GM12878 (cell line): ENCODE results near the gene NCAPD2. TPM values are rescaled to one million over a fixed set of nuclear protein-coding genes. Genes with fewer than 3 reads are reported as not detected.

Source experiments
- ATAC-seq: fragments of 200-7000 bp; cut with Tn5 transposase; 3 replicates; pipeline ENCODE4 v1.9.1; 2020; ENCODE audit warnings: mild to moderate bottlenecking, moderate library complexity
- BruUV-seq: library from RNA; stranded (reverse); fragments of 400-500 nt; replicated peaks from 2 replicates; lab custom pipeline; 2021; lab: Mats Ljungman, UMichigan
- CTCF ChIA-PET: fragments of 300-600 bp; sonication (Branson Sonifier 250); formaldehyde crosslinking; extraction: SDS; loops from one replicate; lab custom pipeline; 2021; ENCODE audit warnings: inconsistent platforms; lab: Yijun Ruan, JAX
- POLR2A ChIA-PET: fragments of 350-600 bp; formaldehyde crosslinking; extraction: SDS; loops from one replicate; lab custom pipeline; 2021; ENCODE audit warnings: inconsistent platforms; lab: Charles Lee
- RAD21 ChIA-PET: fragments of 300-600 bp; sonication (Branson Sonifier 250); formaldehyde crosslinking; loops from one replicate; lab custom pipeline; 2023; ENCODE audit warnings: antibody characterized with exemption; ENCODE audit not compliant: unreplicated experiment; lab: Charles Lee
- SMC1A ChIA-PET: fragments of 300-600 bp; sonication (Branson Sonifier 250); formaldehyde crosslinking; loops from one replicate; lab custom pipeline; 2023; ENCODE audit not compliant: unreplicated experiment, uncharacterized antibody; lab: Charles Lee
- DNase-seq: peaks from one replicate; pipeline ENCODE4 v3.0.0-alpha.2; 2011; ENCODE audit warnings: low read depth, low spot score
- FAIRE-seq: peaks from 3 replicates; lab custom pipeline; 2011; peaks lifted over from hg19 to GRCh38; lab: Jason Lieb, UNC
- H2AFZ ChIP-seq: 2 replicates; pipeline ENCODE4 v1.6.0; 2011; ENCODE audit warnings: low read depth, low read length, control low read depth; ENCODE audit not compliant: control insufficient read depth
- H3K27ac ChIP-seq: 2 replicates; pipeline ENCODE4 v1.5.1; 2011; ENCODE audit warnings: control low read depth; ENCODE audit not compliant: control insufficient read depth, insufficient read depth
- H3K27me3 ChIP-seq, 2 experiments: replicated peaks in 1 of 2; 2 replicates each; pipeline versions ENCODE4 v1.6.0 to v1.6.1; 2011; ENCODE audit warnings: low read length in 1 of 2; ENCODE audit not compliant: control insufficient read depth in 2 of 2, insufficient read depth in 2 of 2
- H3K36me3 ChIP-seq, 2 experiments: 2 replicates each; pipeline ENCODE4 v1.5.1; 2011; ENCODE audit warnings: low read length in 1 of 2; ENCODE audit not compliant: control insufficient read depth in 2 of 2, insufficient read depth in 2 of 2
- H3K4me1 ChIP-seq: 2 replicates; pipeline ENCODE4 v1.6.1; 2011; ENCODE audit warnings: mild to moderate bottlenecking, low read length, moderate library complexity, mixed read lengths; ENCODE audit not compliant: control insufficient read depth, insufficient read depth
- H3K4me2 ChIP-seq: 2 replicates; pipeline ENCODE4 v1.6.0; 2011; ENCODE audit warnings: control low read depth; ENCODE audit not compliant: control insufficient read depth, insufficient read depth
- H3K4me3 ChIP-seq: fragments of 200-600 bp; sonication (generic); 2 replicates; pipeline ENCODE4 v1.5.1; 2016
- H3K79me2 ChIP-seq: 2 replicates; pipeline ENCODE4 v1.6.0; 2011; ENCODE audit warnings: low read length; ENCODE audit not compliant: control insufficient read depth, insufficient read depth
- H3K9ac ChIP-seq: 2 replicates; pipeline ENCODE4 v1.8.0; 2011; ENCODE audit warnings: low read length, control low read depth, mixed read lengths; ENCODE audit not compliant: control insufficient read depth, insufficient read depth
- H3K9me3 ChIP-seq: replicated peaks from 3 replicates; pipeline ENCODE4 v1.5.1; 2011; ENCODE audit warnings: mild to moderate bottlenecking, low read length; ENCODE audit not compliant: control insufficient read depth, insufficient read depth
- H4K20me1 ChIP-seq: 2 replicates; pipeline ENCODE4 v1.6.0; 2011; ENCODE audit not compliant: control insufficient read depth, insufficient read depth
- ASH2L ChIP-seq: fragments of 300-600, 200-600 bp; sonication (generic); IDR thresholded peaks from 2 replicates; pipeline ENCODE4 v1.6.1; 2017; ENCODE audit warnings: low read depth, mild to moderate bottlenecking, borderline replicate concordance
- ATF7 ChIP-seq: fragments of 450-650 bp; IDR thresholded peaks from 2 replicates; pipeline ENCODE4 v1.6.1; 2016; ENCODE audit warnings: low read depth, mild to moderate bottlenecking
- CHD2 ChIP-seq: IDR thresholded peaks from 2 replicates; pipeline ENCODE4 v1.6.1; 2011; ENCODE audit warnings: low read depth, low read length, improper control_type of control experiment, borderline replicate concordance
- CREB1 ChIP-seq: IDR thresholded peaks from 2 replicates; pipeline ENCODE4 v1.6.1; 2012; ENCODE audit warnings: low read depth, mild to moderate bottlenecking, inconsistent platforms
- ESRRA ChIP-seq: IDR thresholded peaks from 2 replicates; pipeline ENCODE4 v1.6.1; 2012; ENCODE audit warnings: mild to moderate bottlenecking, low read length, improper control_type of control experiment
- ETV6 ChIP-seq, 2 experiments: fragments of 450-650 bp in 1 of 2; IDR thresholded peaks in 1 of 2; conservative IDR thresholded peaks in 1 of 2; 2 replicates each; pipeline ENCODE4 v1.6.1; 2014; ENCODE audit warnings: antibody characterized with exemption in 1 of 2, borderline replicate concordance in 1 of 2, low read depth in 1 of 2, mild to moderate bottlenecking in 1 of 2, moderate library complexity in 1 of 2
- MYB ChIP-seq: fragments of 150-350 bp; IDR thresholded peaks from 2 replicates; pipeline ENCODE4 v1.6.1; 2014; ENCODE audit warnings: mild to moderate bottlenecking, low read depth, low read length, borderline replicate concordance
- RAD21 ChIP-seq: IDR thresholded peaks from 2 replicates; pipeline ENCODE4 v1.6.1; 2011; ENCODE audit warnings: mild to moderate bottlenecking, low read depth, low read length, moderate library complexity; ENCODE audit not compliant: insufficient read depth
- RB1 ChIP-seq: fragments of 450-650 bp; formaldehyde crosslinking; IDR thresholded peaks from 2 replicates; pipeline ENCODE4 v1.6.1; 2017; ENCODE audit warnings: mild to moderate bottlenecking, borderline replicate concordance
- RCOR1 ChIP-seq: conservative IDR thresholded peaks from 2 replicates; pipeline ENCODE4 v1.6.1; 2012; ENCODE audit warnings: low read depth, low read length, improper control_type of control experiment
- SIN3A ChIP-seq: IDR thresholded peaks from 2 replicates; pipeline ENCODE4 v1.6.1; 2012; ENCODE audit warnings: low read depth, low read length, improper control_type of control experiment
- SMAD5 ChIP-seq: IDR thresholded peaks from 2 replicates; pipeline ENCODE4 v1.6.1; 2016; ENCODE audit warnings: antibody characterized with exemption, low read depth
- ZNF592 ChIP-seq: fragments of 450-650 bp; IDR thresholded peaks from 2 replicates; pipeline ENCODE4 v1.6.1; 2017; ENCODE audit warnings: mild to moderate bottlenecking, moderate library complexity
- WGBS: methylation state at CpG from one replicate; pipeline ENCODE4 v1.1.6; 2016; ENCODE audit warnings: low lambda C conversion rate; ENCODE audit not compliant: insufficient replicate concordance, insufficient coverage; ENCODE audit errors: missing lambda C conversion rate; 5-methylcytosine and 5-hydroxymethylcytosine counted together
- in situ Hi-C: fragments of 300-500 bp; cut with MboI; formaldehyde crosslinking; loops from 9 replicates; pipeline ENCODE4 v1.14.3; 2018; ENCODE audit warnings: mixed read lengths
- intact Hi-C: fragments of 100-400 bp; cut with micrococcal nuclease; formaldehyde crosslinking; loops from one replicate; pipeline ENCODE4 v1.14.2; 2022; ENCODE audit not compliant: unreplicated experiment
- polyA plus RNA-seq, 11 experiments: library from polyadenylated mRNA; depleted of rRNA in 4 of 11; unstranded in 6 of 11; stranded (reverse) in 5 of 11; fragments of >200 nt; fragmentation: Nextera tagmentation in 4 of 11; fragmentation: Illumina TruSeq in 1 of 11; extraction: Ambion mirVana in 4 of 11; extraction: Trizol in 1 of 11; gene quantifications; 1 replicate in 1 of 11; 2 replicates in 10 of 11; pipeline versions ENCODE4 v1.2.1 to v1.2.3, GENCODE V29; 2011 to 2016; ENCODE audit warnings: inconsistent platforms in 2 of 11, missing spikeins in 2 of 11, low read depth in 1 of 11
- total RNA-seq, 4 experiments: library from RNA; depleted of rRNA in 3 of 4; stranded (reverse); fragments of >200 nt in 3 of 4; fragmentation: Illumina TruSeq in 1 of 4; extraction: Trizol in 1 of 4; gene quantifications; 2 replicates each; pipeline versions ENCODE4 v1.2.1 to v1.2.3, GENCODE V29; 2013 to 2021

Gene NCAPD2
- total and polyA plus RNA-seq, 10 of the 15 experiments (the other 5 are each of a cell fraction or from before 2014, with no cell fraction given) = 24.2 to 160 (median 110) TPM

DNA sequence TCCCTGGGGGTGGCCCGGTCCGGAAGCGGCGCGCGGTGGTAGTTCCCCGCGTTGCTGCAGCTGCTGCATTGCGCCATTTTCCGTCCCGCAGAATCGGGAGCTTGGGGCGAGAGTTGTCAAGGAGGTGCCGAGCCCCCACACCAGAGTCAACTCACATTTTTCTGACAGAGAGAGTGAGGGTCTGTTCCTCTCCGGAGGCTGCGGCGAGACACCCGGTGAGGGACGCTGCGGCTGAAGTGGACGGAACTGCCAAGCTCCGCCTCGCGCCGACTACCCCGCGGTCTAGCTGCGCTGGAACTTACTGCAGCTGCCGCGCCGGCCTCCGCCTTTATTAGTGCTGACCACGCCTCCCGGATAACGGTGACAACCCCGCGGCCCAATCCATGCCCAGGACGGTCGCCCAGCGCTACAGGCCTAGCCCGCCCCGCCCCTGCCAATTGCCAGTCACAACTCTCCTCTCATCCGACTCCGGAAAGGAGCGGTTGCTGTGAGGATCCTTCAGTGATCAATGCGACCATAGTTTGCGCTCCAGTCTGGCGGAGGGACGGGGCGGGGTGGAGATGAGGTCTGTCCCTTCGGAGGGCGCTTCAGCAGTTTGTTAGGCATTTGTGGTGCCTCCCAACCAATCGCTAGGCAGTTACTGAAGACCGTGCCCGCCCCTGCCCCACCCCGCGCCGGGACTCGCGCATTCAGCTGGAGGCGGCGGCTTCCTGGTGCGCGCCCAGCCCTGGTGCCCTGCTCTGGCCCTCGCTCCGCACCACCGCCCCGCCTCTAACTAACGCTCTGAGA lies 23.3 kb upstream of the NCAPD2 start, which contains the start of gene VAMP1:
Gene VAMP1, minus strand, starts transcription at position 303 of the 789 bp plus-strand sequence. Its CDS starts 146 bp downstream, at position 157.
- RAD21 ChIA-PET = interaction anchor here (0.7 to 4.5 kb wide), 16 partner anchors 9 to 147 kb away, joined by 3 to 43 read pairs (median 6); partner anchors contain the start of genes MRPL51 and TAPBPL
- Histone ChIP-seq H3K4me2 (peak within 1 kb of the TSS; percentile 95), H3K4me1 (peaks cover 18% of the 10 kb centered on the region), H3K79me2 (peaks cover 46% of the 10 kb centered on the region), H4K20me1 (no peaks in the 10 kb centered on the region), H3K27me3 (no peaks in the 10 kb centered on the region), H2AFZ (peak within 1 kb of the TSS; percentile 91), H3K9ac (peak within 1 kb of the TSS; percentile 52), H3K36me3 (peaks cover 3 to 8% of the 10 kb centered on the region in 2 experiments; a peak in 3 of 4 replicates), H3K27ac (peak within 1 kb of the TSS; percentile 63), H3K4me3 (peak within 1 kb of the TSS; percentile 99), H3K9me3 (no peaks in the 10 kb centered on the region)
- ATAC-seq (peak; percentile 96), DNase-seq (peak; percentile 92), FAIRE-seq (peak; percentile 7)
- in situ Hi-C loops = no loop called here
- POLR2A ChIA-PET = interaction anchor here (0.6 to 4.7 kb wide), 32 partner anchors 9 to 656 kb away, joined by 3 to 46 read pairs (median 4); partner anchors contain the start of genes CD27, GAPDH, IFFO1 and LPAR5
- SMC1A ChIA-PET = interaction anchor here (0.7 to 4.1 kb wide), 18 partner anchors 8 to 193 kb away, joined by 3 to 27 read pairs (median 4); partner anchors contain the start of genes MRPL51 and TAPBPL
- WGBS = 1% methylated on average over 68 of the region's 69 CpGs
- CTCF ChIA-PET = interaction anchor here (0.8 to 5.6 kb wide), 15 partner anchors 10 to 148 kb away, joined by 3 to 73 read pairs (median 4); partner anchors contain the start of genes GAPDH and TAPBPL
- intact Hi-C loops = loop anchor here (1.0 kb wide), 1 partner anchor 23 kb away; the partner anchor contains the start of gene MRPL51
- BruUV-seq = no TSS peak
- TF ChIP-seq SMAD5 (peak; percentile 99), CHD2 (peak; percentile 83; the same call in 1 of the 2 replicates), RCOR1 (0 out of 2 replicates have a peak, but pooled peaks have one; percentile 18), RB1 (peak; percentile 78; the same call in 1 of the 2 replicates), CREB1 (peak; percentile 69; the same call in 1 of the 2 replicates), MYB (no peak), ETV6 (conservative IDR thresholded peaks at IDR 0.05 in 1 of 2, IDR thresholded peaks at IDR 0.05 in 1 of 2; ENCODE audit: borderline replicate concordance in 1 of 2, low read depth in 1 of 2) (no peak), ESRRA (no peak), ZNF592 (no peak), SIN3A (peak; percentile 83), RAD21 (no peak), ASH2L (no peak), ATF7 (no peak)
